PC-3 (cell line): ENCODE results near the gene OXNAD1. TPM values are rescaled to one million over a fixed set of nuclear protein-coding genes. Genes with fewer than 3 reads are reported as not detected.

Experiments
- ATAC-seq: fragments of 200-7000 bp; cut with Tn5 transposase; 2 replicates; pipeline ENCODE4 v1.9.1; 2020; ENCODE audit warnings: mild to moderate bottlenecking, moderate library complexity
- BruUV-seq: library from RNA; stranded (reverse); fragments of 400-500 nt; replicated peaks from 2 replicates; lab custom pipeline; 2021; lab: Mats Ljungman, UMichigan
- CTCF ChIA-PET: fragments of 300-600 bp; sonication (Branson Sonifier 250); formaldehyde crosslinking; loops from one replicate; lab custom pipeline; 2022; ENCODE audit warnings: antibody characterized with exemption; lab: Charles Lee
- POLR2A ChIA-PET: fragments of 300-600 bp; sonication (Branson Sonifier 250); formaldehyde crosslinking; loops from one replicate; lab custom pipeline; 2022; ENCODE audit warnings: antibody characterized with exemption; ENCODE audit not compliant: unreplicated experiment; lab: Charles Lee
- DNase-seq: peaks from one replicate; pipeline ENCODE4 v3.0.0-alpha.2; 2015
- H2AFZ ChIP-seq: fragments of 300-600 bp; sonication (generic); 2 replicates; pipeline ENCODE4 v1.6.0; 2016; ENCODE audit warnings: antibody characterized with exemption, low read length
- H3F3A ChIP-seq: fragments of 300-600 bp; sonication (generic); one replicate; pipeline ENCODE4 v1.6.0; 2017; ENCODE audit warnings: antibody characterized with exemption, low read length, control low read depth, mild to moderate bottlenecking; ENCODE audit not compliant: unreplicated experiment
- H3K27ac ChIP-seq: fragments of 300-600 bp; sonication (generic); 2 replicates; pipeline ENCODE4 v1.5.1; 2016; ENCODE audit warnings: mild to moderate bottlenecking, low read length
- H3K27me3 ChIP-seq: fragments of 300-600 bp; sonication (generic); 2 replicates; pipeline ENCODE4 v1.6.1; 2016; ENCODE audit warnings: low read length, mixed read lengths
- H3K36me3 ChIP-seq: fragments of 300-600 bp; sonication (generic); 2 replicates; pipeline ENCODE4 v1.6.1; 2016; ENCODE audit warnings: low read depth, mixed run types, low read length, mixed read lengths
- H3K4me1 ChIP-seq: fragments of 300-600 bp; sonication (generic); 2 replicates; pipeline ENCODE4 v1.5.1; 2016; ENCODE audit warnings: low read length; ENCODE audit not compliant: insufficient read depth
- H3K4me2 ChIP-seq: fragments of 300-600 bp; sonication (generic); 2 replicates; pipeline ENCODE4 v1.6.0; 2016; ENCODE audit warnings: low read length
- H3K4me3 ChIP-seq: fragments of 300-600 bp; sonication (generic); 2 replicates; pipeline ENCODE4 v1.5.1; 2016; ENCODE audit warnings: mild to moderate bottlenecking, low read length, mixed read lengths
- H3K79me2 ChIP-seq: fragments of 300-600 bp; sonication (generic); 2 replicates; pipeline ENCODE4 v1.6.1; 2017; ENCODE audit warnings: low read length, mixed read lengths
- H3K9ac ChIP-seq: fragments of 300-600 bp; sonication (generic); 2 replicates; pipeline ENCODE4 v1.6.0; 2016; ENCODE audit warnings: mild to moderate bottlenecking, low read length
- H3K9me2 ChIP-seq: fragments of 300-600 bp; sonication (generic); replicated peaks from 2 replicates; pipeline ENCODE4 v1.6.1; 2016; ENCODE audit warnings: mixed run types, low read length, mixed read lengths
- H3K9me3 ChIP-seq: fragments of 300-600 bp; sonication (generic); 2 replicates; pipeline ENCODE4 v1.6.1; 2016; ENCODE audit warnings: low read length, mixed read lengths
- H4K20me1 ChIP-seq: fragments of 300-600 bp; sonication (generic); 2 replicates; pipeline ENCODE4 v1.6.1; 2016; ENCODE audit warnings: low read length, mixed read lengths
- EZH2 ChIP-seq: fragments of 300-600 bp; sonication (generic); IDR thresholded peaks from one replicate; pipeline ENCODE4 v1.6.1; 2017; ENCODE audit warnings: antibody characterized with exemption, mild to moderate bottlenecking, low read length; ENCODE audit not compliant: unreplicated experiment
- EZH2phosphoT487 ChIP-seq: fragments of 300-600 bp; sonication (generic); IDR thresholded peaks from 2 replicates; pipeline ENCODE4 v1.6.1; 2018; ENCODE audit warnings: mild to moderate bottlenecking, antibody characterized with exemption, low read length, borderline replicate concordance
- intact Hi-C: fragments of 100-400 bp; cut with micrococcal nuclease; formaldehyde crosslinking; loops from 2 replicates; pipeline ENCODE4 v1.9.0; 2023
- total RNA-seq: library from RNA; depleted of rRNA; stranded (reverse); fragments of >200 nt; gene quantifications from 2 replicates; pipeline ENCODE4 v1.2.3, GENCODE V29; 2014
- TF ChIP-seq, protein P1 (sequence below): fragments of 300-600 bp; sonication (generic); conservative IDR thresholded peaks from 2 replicates; pipeline ENCODE4 v1.5.1; 2017; ENCODE audit warnings: antibody characterized with exemption, low read depth, mild to moderate bottlenecking, low read length

Gene OXNAD1
- total RNA-seq, 1 experiment from 2014 or later = 20.5 TPM

DNA sequence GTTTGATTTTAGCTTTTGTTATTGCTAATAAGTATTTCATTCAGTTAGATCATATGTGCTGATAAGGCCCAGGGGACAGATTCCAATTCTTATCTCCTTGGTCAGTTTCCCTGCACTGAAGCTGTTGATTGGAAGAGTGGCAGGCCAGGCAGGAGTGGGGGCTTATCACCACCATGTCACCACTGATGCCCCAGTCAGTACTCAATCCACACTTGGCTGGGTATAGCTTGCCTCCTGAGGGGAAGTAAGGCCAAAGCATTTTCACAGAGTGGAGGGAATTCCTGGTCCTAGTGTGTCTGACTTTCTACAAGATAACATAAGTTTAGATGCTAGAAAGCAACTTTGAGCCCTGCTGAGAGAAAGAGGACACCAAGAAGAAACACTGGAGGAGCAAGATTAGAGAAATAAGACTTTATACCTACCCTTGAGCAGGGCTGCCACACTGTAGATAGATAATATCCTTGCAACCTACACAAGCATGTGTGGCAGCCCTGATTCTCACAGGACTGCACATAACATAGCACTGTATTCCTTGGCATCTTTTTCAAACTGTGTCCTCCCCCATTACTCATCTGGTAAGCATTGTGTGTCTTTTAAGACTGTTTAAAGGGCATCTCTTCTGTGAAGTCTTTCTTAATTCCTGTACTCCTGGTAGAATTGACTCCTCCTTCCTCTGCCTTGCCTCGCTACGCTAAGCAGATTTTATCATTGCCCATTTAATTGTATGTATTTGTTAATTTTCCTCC, 24.3 kb downstream of the OXNAD1 start:
- Histone ChIP-seq H3K9me3 (no peaks in the 10 kb centered on the region), H3K4me2 (no peak overlapping the region), H3K36me3 (peaks cover 21% of the 10 kb centered on the region; the same call in 1 of the 2 replicates), H3K27me3 (no peaks in the 10 kb centered on the region), H3F3A (no peaks in the 10 kb centered on the region), H3K79me2 (no peaks in the 10 kb centered on the region), H3K9ac (no peak overlapping the region), H3K9me2 (no peaks in the 10 kb centered on the region), H3K4me1 (no peaks in the 10 kb centered on the region), H3K4me3 (no peak overlapping the region), H3K27ac (no peak overlapping the region), H4K20me1 (no peaks in the 10 kb centered on the region), H2AFZ (no peak overlapping the region)
- POLR2A ChIA-PET = interaction anchor here (0.6 kb wide), 1 partner anchor 18 kb away, joined by 14 read pairs; no protein-coding TSS in a partner anchor
- DNase-seq (no peak), ATAC-seq (peak; percentile 50)
- intact Hi-C loops = no loop called here
- CTCF ChIA-PET = interaction anchor here (1.5 kb wide), 1 partner anchor 227 kb away, joined by 13 read pairs; no protein-coding TSS in a partner anchor
- BruUV-seq = no TSS peak
- TF ChIP-seq EZH2phosphoT487 (no peak), EZH2 (no peak)
- TF ChIP-seq, protein P1, sequence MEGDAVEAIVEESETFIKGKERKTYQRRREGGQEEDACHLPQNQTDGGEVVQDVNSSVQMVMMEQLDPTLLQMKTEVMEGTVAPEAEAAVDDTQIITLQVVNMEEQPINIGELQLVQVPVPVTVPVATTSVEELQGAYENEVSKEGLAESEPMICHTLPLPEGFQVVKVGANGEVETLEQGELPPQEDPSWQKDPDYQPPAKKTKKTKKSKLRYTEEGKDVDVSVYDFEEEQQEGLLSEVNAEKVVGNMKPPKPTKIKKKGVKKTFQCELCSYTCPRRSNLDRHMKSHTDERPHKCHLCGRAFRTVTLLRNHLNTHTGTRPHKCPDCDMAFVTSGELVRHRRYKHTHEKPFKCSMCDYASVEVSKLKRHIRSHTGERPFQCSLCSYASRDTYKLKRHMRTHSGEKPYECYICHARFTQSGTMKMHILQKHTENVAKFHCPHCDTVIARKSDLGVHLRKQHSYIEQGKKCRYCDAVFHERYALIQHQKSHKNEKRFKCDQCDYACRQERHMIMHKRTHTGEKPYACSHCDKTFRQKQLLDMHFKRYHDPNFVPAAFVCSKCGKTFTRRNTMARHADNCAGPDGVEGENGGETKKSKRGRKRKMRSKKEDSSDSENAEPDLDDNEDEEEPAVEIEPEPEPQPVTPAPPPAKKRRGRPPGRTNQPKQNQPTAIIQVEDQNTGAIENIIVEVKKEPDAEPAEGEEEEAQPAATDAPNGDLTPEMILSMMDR = no peak

- ATAC-seq (peak; percentile 80), DNase-seq (peak; percentile 73)
- Histone ChIP-seq H3K27me3 (no peaks in the 10 kb centered on the region), H3K4me3 (no peak overlapping the region), H3K36me3 (peaks cover 25% of the 10 kb centered on the region), H2AFZ (no peak overlapping the region), H3F3A (no peaks in the 10 kb centered on the region), H3K9me3 (no peaks in the 10 kb centered on the region), H3K27ac (no peak overlapping the region), H3K4me1 (no peaks in the 10 kb centered on the region), H3K79me2 (no peaks in the 10 kb centered on the region), H3K9ac (no peak overlapping the region), H4K20me1 (no peaks in the 10 kb centered on the region), H3K9me2 (no peaks in the 10 kb centered on the region), H3K4me2 (no peak overlapping the region)
- ChIA-PET CTCF (interaction anchor here (0.5 to 1.5 kb wide), 8 partner anchors 19 to 260 kb away, joined by 3 to 17 read pairs (median 4); no protein-coding TSS in a partner anchor), POLR2A (no interaction called here)
- TF ChIP-seq, protein P1 = peak; percentile 95
- no peak for TF ChIP-seq EZH2phosphoT487
- BruUV-seq = no TSS peak
- intact Hi-C loops = loop anchor here (1.0 to 5.0 kb wide), 4 partner anchors 227 to 942 kb away; no protein-coding TSS in a partner anchor
These were observed 25.2 kb downstream of the OXNAD1 start for GRCh38 chr3:16290007-16290826.
